ENCODE measurements around the gene UBXN4. TPM values are rescaled to one million over a fixed set of nuclear protein-coding genes. Genes with fewer than 3 reads are reported as not detected.
A peak's percentile ranks its signal among the peaks of the same experiment; 100 is the strongest.
"Not testable (repeated sequence)": the region's sequence is repeated elsewhere in the genome, so short reads cannot be mapped to it uniquely, and the experiment has no call there.

Gene UBXN4
- total RNA-seq, 1 experiment from 2014 or later, result 65.4 TPM

- Histone ChIP-seq H2BK15ac (ENCODE audit: low read depth, low read length) (no peak overlapping the region), H4K20me1 (ENCODE audit: control insufficient read depth, insufficient read depth, insufficient read length) (no peaks in the 10 kb centered on the region), H3K4me2 (ENCODE audit: insufficient read depth, insufficient read length, low read length) (no peak overlapping the region), H3K4me1 (ENCODE audit: insufficient read depth, low read length) (no peaks in the 10 kb centered on the region), H4K91ac (ENCODE audit: insufficient read length, low read depth, low read length) (no peak overlapping the region), H3K18ac (ENCODE audit: insufficient read length, low read depth, low read length) (no peak overlapping the region), H2AFZ (ENCODE audit: low read length) (no peak overlapping the region), H4K8ac (replicated peaks; ENCODE audit: insufficient read length, low read depth, low read length) (no peak overlapping the region), H3K56ac (ENCODE audit: insufficient read length, low read depth, low read length) (no peak overlapping the region), H3K4ac (ENCODE audit: low read depth, low read length) (no peak overlapping the region), H3K9me3 (ENCODE audit: control insufficient read depth, low read depth, low read length) (no peaks in the 10 kb centered on the region), H3T11ph (ENCODE audit: low read length) (no peak overlapping the region), H3K27me3 (ENCODE audit: insufficient read depth, low read length) (no peaks in the 10 kb centered on the region), H3K79me1 (ENCODE audit: insufficient read depth, low read depth, low read length, poor library complexity, severe bottlenecking) (no peaks in the 10 kb centered on the region), H4K5ac (ENCODE audit: insufficient read length, low read depth, low read length) (no peak overlapping the region), H2BK12ac (ENCODE audit: insufficient read length, low read depth, low read length) (no peak overlapping the region), H3K14ac (ENCODE audit: insufficient read depth, low read length) (no peak overlapping the region), H3K23ac (ENCODE audit: insufficient read length, low read depth, low read length) (no peak overlapping the region), H2AK5ac (ENCODE audit: insufficient read length, low read length) (no peak overlapping the region), H3K23me2 (ENCODE audit: insufficient read length, low read depth, low read length, poor library complexity, severe bottlenecking) (no peaks in the 10 kb centered on the region), H2BK20ac (ENCODE audit: low read depth, low read length, poor library complexity, severe bottlenecking) (no peak overlapping the region), H2BK5ac (ENCODE audit: insufficient read length, low read length) (no peak overlapping the region), H3K9ac (ENCODE audit: extremely low read depth, insufficient read length, low read length) (no peak overlapping the region), H3K27ac (ENCODE audit: insufficient read length, low read depth, low read length) (no peak overlapping the region), H2BK120ac (ENCODE audit: low read depth, low read length, poor library complexity, severe bottlenecking) (no peak overlapping the region), H3K79me2 (ENCODE audit: insufficient read depth, low read length) (no peaks in the 10 kb centered on the region)
- no peaks in the 10 kb centered on the region for H3K4me1 Mint-ChIP-seq
- no CpG with 5 or more reads among the region's 6 CpGs for WGBS (ENCODE audit: extremely low coverage, insufficient read length, low lambda C conversion rate)
- peak overlapping the region in 1 of 3 experiments; percentile 29; a peak in 1 of 7 replicates for H3K27ac Mint-ChIP-seq
- H3K27me3 Mint-ChIP-seq (ENCODE audit: low read depth), result no peaks in the 10 kb centered on the region
- DNase-seq, result no peak
- TF ChIP-seq, protein P1, sequence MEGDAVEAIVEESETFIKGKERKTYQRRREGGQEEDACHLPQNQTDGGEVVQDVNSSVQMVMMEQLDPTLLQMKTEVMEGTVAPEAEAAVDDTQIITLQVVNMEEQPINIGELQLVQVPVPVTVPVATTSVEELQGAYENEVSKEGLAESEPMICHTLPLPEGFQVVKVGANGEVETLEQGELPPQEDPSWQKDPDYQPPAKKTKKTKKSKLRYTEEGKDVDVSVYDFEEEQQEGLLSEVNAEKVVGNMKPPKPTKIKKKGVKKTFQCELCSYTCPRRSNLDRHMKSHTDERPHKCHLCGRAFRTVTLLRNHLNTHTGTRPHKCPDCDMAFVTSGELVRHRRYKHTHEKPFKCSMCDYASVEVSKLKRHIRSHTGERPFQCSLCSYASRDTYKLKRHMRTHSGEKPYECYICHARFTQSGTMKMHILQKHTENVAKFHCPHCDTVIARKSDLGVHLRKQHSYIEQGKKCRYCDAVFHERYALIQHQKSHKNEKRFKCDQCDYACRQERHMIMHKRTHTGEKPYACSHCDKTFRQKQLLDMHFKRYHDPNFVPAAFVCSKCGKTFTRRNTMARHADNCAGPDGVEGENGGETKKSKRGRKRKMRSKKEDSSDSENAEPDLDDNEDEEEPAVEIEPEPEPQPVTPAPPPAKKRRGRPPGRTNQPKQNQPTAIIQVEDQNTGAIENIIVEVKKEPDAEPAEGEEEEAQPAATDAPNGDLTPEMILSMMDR (conservative IDR thresholded peaks at IDR 0.05), result peak; percentile 94
- no peak overlapping the region for H3K4me3 Mint-ChIP-seq
- H3K36me3 Mint-ChIP-seq (ENCODE audit: insufficient read depth in 1 of 3, low read depth in 3 of 3), result peaks cover 10 to 33% (median 22%) of the 10 kb centered on the region in 3 experiments
- H3K9me3 Mint-ChIP-seq, result no peaks in the 10 kb centered on the region
Observed at GRCh38 chr2:135709992-135710391, 31.7 kb upstream of the UBXN4 start.

GRCh38 chr2:135715086-135715485 is 26.6 kb upstream of the UBXN4 start:
- not testable (repeated sequence) for H3K18ac ChIP-seq (ENCODE audit: insufficient read length, low read depth, low read length); H3K23me2 ChIP-seq (ENCODE audit: insufficient read length, low read depth, low read length, poor library complexity, severe bottlenecking); H3K9me3 ChIP-seq (ENCODE audit: control insufficient read depth, low read depth, low read length); H2BK5ac ChIP-seq (ENCODE audit: insufficient read length, low read length); H4K5ac ChIP-seq (ENCODE audit: insufficient read length, low read depth, low read length); H4K8ac ChIP-seq (replicated peaks; ENCODE audit: insufficient read length, low read depth, low read length); H3K4me1 ChIP-seq (ENCODE audit: insufficient read depth, low read length); H2BK15ac ChIP-seq (ENCODE audit: low read depth, low read length); H2BK20ac ChIP-seq (ENCODE audit: low read depth, low read length, poor library complexity, severe bottlenecking); H4K91ac ChIP-seq (ENCODE audit: insufficient read length, low read depth, low read length); H2BK12ac ChIP-seq (ENCODE audit: insufficient read length, low read depth, low read length); H3K9ac ChIP-seq (ENCODE audit: extremely low read depth, insufficient read length, low read length); H3K4ac ChIP-seq (ENCODE audit: low read depth, low read length); H3K27ac Mint-ChIP-seq; H2BK120ac ChIP-seq (ENCODE audit: low read depth, low read length, poor library complexity, severe bottlenecking); H3K9me3 Mint-ChIP-seq; H3K4me3 Mint-ChIP-seq; H3K4me1 Mint-ChIP-seq; H3K23ac ChIP-seq (ENCODE audit: insufficient read length, low read depth, low read length); H3K4me2 ChIP-seq (ENCODE audit: insufficient read depth, insufficient read length, low read length); H3K27me3 ChIP-seq (ENCODE audit: insufficient read depth, low read length); H3K56ac ChIP-seq (ENCODE audit: insufficient read length, low read depth, low read length); H3K79me2 ChIP-seq (ENCODE audit: insufficient read depth, low read length); H3K27me3 Mint-ChIP-seq (ENCODE audit: low read depth); H3K14ac ChIP-seq (ENCODE audit: insufficient read depth, low read length); H4K20me1 ChIP-seq (ENCODE audit: control insufficient read depth, insufficient read depth, insufficient read length); H2AK5ac ChIP-seq (ENCODE audit: insufficient read length, low read length); H3K79me1 ChIP-seq (ENCODE audit: insufficient read depth, low read depth, low read length, poor library complexity, severe bottlenecking); H3T11ph ChIP-seq (ENCODE audit: low read length); DNase-seq; H3K27ac ChIP-seq (ENCODE audit: insufficient read length, low read depth, low read length); H2AFZ ChIP-seq (ENCODE audit: low read length)
- peaks cover 18 to 49% (median 42%) of the 10 kb centered on the region in 3 experiments; a peak in 6 of 7 replicates for H3K36me3 Mint-ChIP-seq (ENCODE audit: insufficient read depth in 1 of 3, low read depth in 3 of 3)
- no CpG with 5 or more reads among the region's 9 CpGs for WGBS (ENCODE audit: extremely low coverage, insufficient read length, low lambda C conversion rate)

Measured in H9 (cell line).